ENCODE results near the gene PHAF1.

- TF ChIP-seq POLR2A (IDR thresholded peaks at IDR 0.05; ENCODE audit: borderline replicate concordance, extremely low read depth, insufficient read depth, insufficient read length) = peak; percentile 97
- no peak for TF ChIP-seq ZNF274 (IDR thresholded peaks at IDR 0.05; ENCODE audit: low read depth, low read length)
- no peak for TF ChIP-seq CTCF (IDR thresholded peaks at IDR 0.05 in 2 of 3, conservative IDR thresholded peaks at IDR 0.05 in 1 of 3; ENCODE audit: borderline replicate concordance in 1 of 3, insufficient read depth in 1 of 3, low read depth in 2 of 3, low read length in 2 of 3)
- TF ChIP-seq EGR1 (IDR thresholded peaks at IDR 0.05; ENCODE audit: low read depth) = no peak
- 0 out of 2 replicates have a peak, but pooled peaks have one; percentile 68 for TF ChIP-seq SIN3A (IDR thresholded peaks at IDR 0.05; ENCODE audit: low read depth)
- no peak for TF ChIP-seq REST (IDR thresholded peaks at IDR 0.05; ENCODE audit: low read depth)
- TF ChIP-seq MAX (IDR thresholded peaks at IDR 0.05) = no peak
- no peak for TF ChIP-seq SP1 (IDR thresholded peaks at IDR 0.05; ENCODE audit: low read depth)
- TF ChIP-seq EZH2 (IDR thresholded peaks at IDR 0.05) = no peak
- TF ChIP-seq JUND (IDR thresholded peaks at IDR 0.05) = no peak
- no peak for TF ChIP-seq EZH2phosphoT487 (IDR thresholded peaks at IDR 0.05; ENCODE audit: borderline replicate concordance)
Measured at GRCh38 chr16:67109407-67110135, at the start of gene PHAF1.
